ENCODE results near the gene CPXM2. TPM values are rescaled to one million over a fixed set of nuclear protein-coding genes. Genes with fewer than 3 reads are reported as not detected.

CPXM2 gene
- total RNA-seq, 2 experiments from 2014 or later = not detected

GRCh38 chr10:123847686-123848432 is 43.7 kb downstream of the CPXM2 start:
- CTCF ChIA-PET = no interaction called here

GRCh38 chr10:123843835-123844234 is 47.8 kb downstream of the CPXM2 start:
- H3K27ac Mint-ChIP-seq = no peak overlapping the region
- DNase-seq = no peak
- ChIA-PET POLR2A (no interaction called here), CTCF (no interaction called here)
- H3K4me3 Mint-ChIP-seq = no peak overlapping the region
- H3K4me1 Mint-ChIP-seq (ENCODE audit: low read depth) = no peaks in the 10 kb centered on the region
- no peaks in the 10 kb centered on the region for H3K36me3 Mint-ChIP-seq
- intact Hi-C loops (cut with micrococcal nuclease) = no loop called here
- peaks cover 3% of the 10 kb centered on the region for H3K9me3 Mint-ChIP-seq
- H3K27me3 Mint-ChIP-seq = no peaks in the 10 kb centered on the region

More at GRCh38 chr10:123847686-123848432, 43.7 kb downstream of the CPXM2 start:
- POLR2A ChIA-PET = no interaction called here
- no peaks in the 10 kb centered on the region for H3K4me1 Mint-ChIP-seq (ENCODE audit: low read depth)
- H3K36me3 Mint-ChIP-seq = no peaks in the 10 kb centered on the region
- H3K27me3 Mint-ChIP-seq = no peaks in the 10 kb centered on the region
- intact Hi-C loops (cut with micrococcal nuclease) = no loop called here
- peaks cover 3% of the 10 kb centered on the region for H3K9me3 Mint-ChIP-seq
- no peak overlapping the region for H3K4me3 Mint-ChIP-seq
- H3K27ac Mint-ChIP-seq = no peak overlapping the region
- DNase-seq = no peak

GRCh38 chr10:123842692-123843385 is 48.8 kb downstream of the CPXM2 start:
- Mint-ChIP-seq H3K27me3 (peaks cover 2% of the 10 kb centered on the region), H3K4me1 (ENCODE audit: low read depth) (no peaks in the 10 kb centered on the region), H3K9me3 (peaks cover 3% of the 10 kb centered on the region), H3K4me3 (no peak overlapping the region), H3K27ac (no peak overlapping the region), H3K36me3 (no peaks in the 10 kb centered on the region)
- POLR2A ChIA-PET = no interaction called here
- CTCF ChIA-PET = no interaction called here
- DNase-seq = no peak
- intact Hi-C loops (cut with micrococcal nuclease) = no loop called here

GRCh38 chr10:123841560-123841959 is 50.0 kb downstream of the CPXM2 start:
- ChIA-PET CTCF (no interaction called here), POLR2A (no interaction called here)
- intact Hi-C loops (cut with micrococcal nuclease) = no loop called here
- Mint-ChIP-seq H3K27ac (no peak overlapping the region), H3K36me3 (no peaks in the 10 kb centered on the region), H3K4me3 (no peak overlapping the region), H3K9me3 (peaks cover 3% of the 10 kb centered on the region), H3K4me1 (ENCODE audit: low read depth) (no peaks in the 10 kb centered on the region), H3K27me3 (peaks cover 2% of the 10 kb centered on the region)
- DNase-seq = no peak

- intact Hi-C loops (cut with micrococcal nuclease) = no loop called here
- ChIA-PET CTCF (no interaction called here), POLR2A (no interaction called here)
- H3K4me3 Mint-ChIP-seq = no peak overlapping the region
- peaks cover 2% of the 10 kb centered on the region for H3K27me3 Mint-ChIP-seq
- DNase-seq = no peak
- H3K27ac Mint-ChIP-seq = no peak overlapping the region
- no peaks in the 10 kb centered on the region for H3K4me1 Mint-ChIP-seq (ENCODE audit: low read depth)
- H3K36me3 Mint-ChIP-seq = no peaks in the 10 kb centered on the region
- peaks cover 3% of the 10 kb centered on the region for H3K9me3 Mint-ChIP-seq
These were observed 50.5 kb downstream of the CPXM2 start for GRCh38 chr10:123841115-123841514.

GRCh38 chr10:123840714-123841113 is 50.9 kb downstream of the CPXM2 start:
- Mint-ChIP-seq H3K9me3 (peaks cover 3% of the 10 kb centered on the region), H3K36me3 (no peaks in the 10 kb centered on the region), H3K4me1 (ENCODE audit: low read depth) (no peaks in the 10 kb centered on the region), H3K27me3 (peaks cover 2% of the 10 kb centered on the region), H3K27ac (no peak overlapping the region), H3K4me3 (no peak overlapping the region)
- ChIA-PET POLR2A (no interaction called here), CTCF (no interaction called here)
- DNase-seq = no peak
- intact Hi-C loops (cut with micrococcal nuclease) = no loop called here

GRCh38 chr10:123838596-123839310 is 52.9 kb downstream of the CPXM2 start:
- DNase-seq = no peak
- ChIA-PET POLR2A (no interaction called here), CTCF (no interaction called here)
- intact Hi-C loops (cut with micrococcal nuclease) = no loop called here
- Mint-ChIP-seq H3K9me3 (no peaks in the 10 kb centered on the region), H3K4me3 (no peak overlapping the region), H3K27me3 (peaks cover 5% of the 10 kb centered on the region), H3K27ac (no peak overlapping the region), H3K4me1 (ENCODE audit: low read depth) (no peaks in the 10 kb centered on the region), H3K36me3 (no peaks in the 10 kb centered on the region)

- DNase-seq = no peak
- Mint-ChIP-seq H3K4me1 (ENCODE audit: low read depth) (no peaks in the 10 kb centered on the region), H3K9me3 (no peaks in the 10 kb centered on the region), H3K27ac (no peak overlapping the region), H3K36me3 (no peaks in the 10 kb centered on the region), H3K27me3 (peaks cover 7% of the 10 kb centered on the region), H3K4me3 (no peak overlapping the region)
- POLR2A ChIA-PET = no interaction called here
- intact Hi-C loops (cut with micrococcal nuclease) = no loop called here
- CTCF ChIA-PET = no interaction called here
These were observed 53.9 kb downstream of the CPXM2 start for GRCh38 chr10:123837756-123838155.

GRCh38 chr10:123836418-123837145 is 55.0 kb downstream of the CPXM2 start:
- peaks cover 8% of the 10 kb centered on the region for H3K27me3 Mint-ChIP-seq
- DNase-seq = no peak
- POLR2A ChIA-PET = no interaction called here
- H3K36me3 Mint-ChIP-seq = no peaks in the 10 kb centered on the region
- no peaks in the 10 kb centered on the region for H3K9me3 Mint-ChIP-seq
- H3K27ac Mint-ChIP-seq = no peak overlapping the region
- no peaks in the 10 kb centered on the region for H3K4me1 Mint-ChIP-seq (ENCODE audit: low read depth)
- no peak overlapping the region for H3K4me3 Mint-ChIP-seq
- intact Hi-C loops (cut with micrococcal nuclease) = no loop called here
- CTCF ChIA-PET = no interaction called here

- Mint-ChIP-seq H3K4me1 (ENCODE audit: low read depth) (no peaks in the 10 kb centered on the region), H3K4me3 (no peak overlapping the region), H3K36me3 (no peaks in the 10 kb centered on the region), H3K27me3 (peaks cover 8% of the 10 kb centered on the region), H3K27ac (no peak overlapping the region), H3K9me3 (no peaks in the 10 kb centered on the region)
- ChIA-PET CTCF (no interaction called here), POLR2A (no interaction called here)
- DNase-seq = no peak
- intact Hi-C loops (cut with micrococcal nuclease) = no loop called here
These were observed 56.0 kb downstream of the CPXM2 start for GRCh38 chr10:123835575-123835974.

- Mint-ChIP-seq H3K4me3 (no peak overlapping the region), H3K27ac (no peak overlapping the region), H3K36me3 (no peaks in the 10 kb centered on the region), H3K27me3 (peaks cover 5% of the 10 kb centered on the region), H3K9me3 (no peaks in the 10 kb centered on the region), H3K4me1 (ENCODE audit: low read depth) (no peaks in the 10 kb centered on the region)
- intact Hi-C loops (cut with micrococcal nuclease) = no loop called here
- ChIA-PET CTCF (no interaction called here), POLR2A (no interaction called here)
- no peak for DNase-seq
These were observed 58.3 kb downstream of the CPXM2 start for GRCh38 chr10:123833170-123833850.

- CTCF ChIA-PET = no interaction called here
These were observed 60.3 kb downstream of the CPXM2 start for GRCh38 chr10:123831259-123831658.

More at GRCh38 chr10:123831259-123831658, 60.3 kb downstream of the CPXM2 start:
- DNase-seq = no peak
- intact Hi-C loops (cut with micrococcal nuclease) = no loop called here
- Mint-ChIP-seq H3K4me3 (no peak overlapping the region), H3K27me3 (peaks cover 5% of the 10 kb centered on the region), H3K36me3 (no peaks in the 10 kb centered on the region), H3K4me1 (ENCODE audit: low read depth) (no peaks in the 10 kb centered on the region), H3K27ac (no peak overlapping the region), H3K9me3 (no peaks in the 10 kb centered on the region)
- POLR2A ChIA-PET = no interaction called here

Data from activated CD4-positive, alpha-beta memory T cell treated with anti-CD3 and anti-CD28 coated beads for 36 hours (primary cell).